Measurements from ENCODE around the gene CITED4. TPM values are rescaled to one million over a fixed set of nuclear protein-coding genes. Genes with fewer than 3 reads are reported as not detected.

The CITED4 gene
- polyA plus RNA-seq, 1 donor (not counting 4 experiments of a cell fraction or from before 2014, with no cell fraction given), result 11.2 TPM

GRCh38 chr1:40825996-40826395 lies 36.2 kb downstream of the CITED4 start:
- no peak overlapping the region for H2AFZ ChIP-seq (ENCODE audit: control insufficient read depth, low read length)
- H4K20me1 ChIP-seq (ENCODE audit: control insufficient read depth, extremely low read depth, insufficient read depth, low read length), result no peaks in the 10 kb centered on the region
- dilution Hi-C loops (cut with MboI; ENCODE audit: extremely low pct_ligation_motif_present, low sequenced_read_pairs), result no loop called here
- H3K4me2 ChIP-seq (ENCODE audit: control insufficient read depth, extremely low read depth, insufficient read depth, low read depth, low read length), result no peak overlapping the region
- no peaks in the 10 kb centered on the region for H3K9me3 ChIP-seq (ENCODE audit: control insufficient read depth, low read depth, low read length)
- H3K27ac ChIP-seq (ENCODE audit: control insufficient read depth, insufficient read depth, low read length), result no peak overlapping the region
- DNase-seq (ENCODE audit: low read depth, low spot score) (no peak), FAIRE-seq (no peak)
- no peaks in the 10 kb centered on the region for H3K36me3 ChIP-seq (ENCODE audit: control insufficient read depth in 2 of 2, extremely low read depth in 1 of 2, insufficient read depth in 2 of 2, low read length in 2 of 2)
- H3K9me1 ChIP-seq (ENCODE audit: control insufficient read depth, extremely low read depth, insufficient read depth, low read length), result no peaks in the 10 kb centered on the region
- peaks cover 3% of the 10 kb centered on the region for H3K27me3 ChIP-seq (ENCODE audit: control insufficient read depth, extremely low read depth, insufficient read depth, low read length)
- TF ChIP-seq CTCF (optimal IDR thresholded peaks at IDR 0.05 in 1 of 3, IDR thresholded peaks at IDR 0.05 in 1 of 3, conservative IDR thresholded peaks at IDR 0.05 in 1 of 3; ENCODE audit: extremely low read depth in 1 of 3, insufficient read depth in 2 of 3, low read length in 3 of 3) (no peak), EZH2 (IDR thresholded peaks at IDR 0.05; ENCODE audit: low read length) (no peak)
- peaks cover 6% of the 10 kb centered on the region for H3K4me1 ChIP-seq (ENCODE audit: control insufficient read depth, extremely low read depth, insufficient read depth, low read length)
- no peak overlapping the region for H3K9ac ChIP-seq (ENCODE audit: control insufficient read depth, extremely low read depth, insufficient read depth, low read length)
- no peaks in the 10 kb centered on the region for H3K79me2 ChIP-seq (ENCODE audit: control insufficient read depth, insufficient read depth, low read length)
- no peak overlapping the region for H3K4me3 ChIP-seq (ENCODE audit: control insufficient read depth in 2 of 3, extremely low read depth in 1 of 3, insufficient read depth in 2 of 3, low read depth in 1 of 3, low read length in 3 of 3)

GRCh38 chr1:40825435-40825788 lies 36.8 kb downstream of the CITED4 start:
- dilution Hi-C loops (cut with MboI; ENCODE audit: extremely low pct_ligation_motif_present, low sequenced_read_pairs), result no loop called here
- Histone ChIP-seq H3K4me1 (ENCODE audit: control insufficient read depth, extremely low read depth, insufficient read depth, low read length) (peaks cover 6% of the 10 kb centered on the region), H2AFZ (ENCODE audit: control insufficient read depth, low read length) (no peak overlapping the region), H3K9me3 (ENCODE audit: control insufficient read depth, low read depth, low read length) (no peaks in the 10 kb centered on the region), H3K79me2 (ENCODE audit: control insufficient read depth, insufficient read depth, low read length) (no peaks in the 10 kb centered on the region), H3K4me3 (ENCODE audit: control insufficient read depth in 2 of 3, extremely low read depth in 1 of 3, insufficient read depth in 2 of 3, low read depth in 1 of 3, low read length in 3 of 3) (no peak overlapping the region), H3K4me2 (ENCODE audit: control insufficient read depth, extremely low read depth, insufficient read depth, low read depth, low read length) (no peak overlapping the region), H3K36me3 (ENCODE audit: control insufficient read depth in 2 of 2, extremely low read depth in 1 of 2, insufficient read depth in 2 of 2, low read length in 2 of 2) (no peaks in the 10 kb centered on the region), H3K9ac (ENCODE audit: control insufficient read depth, extremely low read depth, insufficient read depth, low read length) (no peak overlapping the region), H4K20me1 (ENCODE audit: control insufficient read depth, extremely low read depth, insufficient read depth, low read length) (no peaks in the 10 kb centered on the region), H3K27ac (ENCODE audit: control insufficient read depth, insufficient read depth, low read length) (no peak overlapping the region), H3K9me1 (ENCODE audit: control insufficient read depth, extremely low read depth, insufficient read depth, low read length) (no peaks in the 10 kb centered on the region), H3K27me3 (ENCODE audit: control insufficient read depth, extremely low read depth, insufficient read depth, low read length) (peaks cover 3% of the 10 kb centered on the region)
- no peak for FAIRE-seq
- DNase-seq (ENCODE audit: low read depth, low spot score), result no peak
- TF ChIP-seq CTCF (optimal IDR thresholded peaks at IDR 0.05 in 1 of 3, IDR thresholded peaks at IDR 0.05 in 1 of 3, conservative IDR thresholded peaks at IDR 0.05 in 1 of 3; ENCODE audit: extremely low read depth in 1 of 3, insufficient read depth in 2 of 3, low read length in 3 of 3) (no peak), EZH2 (IDR thresholded peaks at IDR 0.05; ENCODE audit: low read length) (no peak)

Data from keratinocyte (primary cell).